ENCODE measurements around the gene LCN15. TPM values are rescaled to one million over a fixed set of nuclear protein-coding genes. Genes with fewer than 3 reads are reported as not detected.

Gene LCN15
- total and polyA plus RNA-seq, 2 of the 13 experiments (the other 11 are each of a cell fraction or from before 2014, with no cell fraction given) = 1.3 to 53.7 TPM

DNA sequence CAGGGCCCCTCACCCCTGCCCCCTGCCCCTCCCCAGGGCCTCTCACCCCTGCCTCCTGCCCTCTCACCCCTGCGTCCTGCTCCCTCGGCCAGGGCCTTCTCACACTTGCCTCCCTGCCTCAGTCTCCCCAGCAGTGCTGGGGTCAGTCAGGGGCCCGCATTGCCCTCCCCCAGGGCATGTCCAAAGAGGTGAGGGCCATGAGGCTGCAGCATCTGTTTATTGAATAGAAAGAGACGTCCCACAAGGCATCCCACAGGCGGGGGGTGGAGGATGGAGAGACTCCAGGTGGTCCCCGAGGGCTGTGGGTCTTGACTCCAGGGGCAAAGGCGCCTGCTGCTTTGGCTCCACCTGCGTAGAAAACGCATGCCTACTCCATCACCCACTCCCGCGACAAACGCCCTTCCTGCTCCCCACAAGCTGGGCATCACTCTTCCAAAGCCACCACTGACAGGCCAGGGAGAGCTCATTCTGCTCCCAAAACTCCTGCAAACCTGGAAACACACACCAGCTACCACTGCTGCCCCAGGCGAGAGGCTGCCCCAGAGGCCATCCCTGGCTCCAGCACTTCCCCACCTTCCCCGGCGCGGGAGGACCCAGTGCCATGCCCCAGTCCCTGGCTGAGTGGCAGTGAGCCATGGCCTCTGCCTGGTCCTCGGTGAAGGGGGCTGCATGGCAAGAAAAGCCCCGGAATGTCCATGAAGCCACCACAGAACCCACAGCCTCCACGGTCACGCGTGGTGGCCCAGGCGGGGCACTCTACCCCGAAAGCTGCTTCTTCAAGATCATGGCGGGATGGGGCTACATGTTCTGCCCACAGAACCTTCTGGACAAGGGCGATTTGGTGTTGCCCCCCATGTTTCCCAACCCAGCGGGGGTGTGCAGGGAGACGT, 4.6 kb downstream of the LCN15 start:
- BruUV-seq (replicated peaks) = no TSS peak

More for the DNA sequence above, 4.6 kb downstream of the LCN15 start:
- Histone ChIP-seq H4K20me1 (ENCODE audit: insufficient read depth, low read length) (no peaks in the 10 kb centered on the region), H3K4me3 (replicated peaks in 1 of 3; ENCODE audit: insufficient read depth in 1 of 3, low read depth in 2 of 3, low read length in 3 of 3) (no peak overlapping the region), H3K9ac (ENCODE audit: insufficient read depth, low read depth, low read length) (no peak overlapping the region), H3K79me2 (ENCODE audit: insufficient read depth, low read length) (no peaks in the 10 kb centered on the region), H3K4me1 (ENCODE audit: insufficient read depth, low read length) (peaks cover 45% of the 10 kb centered on the region), H2AFZ (ENCODE audit: low read length) (no peak overlapping the region), H3K4me2 (ENCODE audit: low read depth, low read length) (no peak overlapping the region), H3K36me3 (replicated peaks in 1 of 2; ENCODE audit: control insufficient read depth in 1 of 2, insufficient read depth in 2 of 2, low read length in 2 of 2) (no peaks in the 10 kb centered on the region), H3K9me3 (ENCODE audit: low read length) (no peaks in the 10 kb centered on the region), H3K27ac (ENCODE audit: extremely low read length, insufficient read depth, low read length) (no peak overlapping the region), H3K27me3 (ENCODE audit: control insufficient read depth in 1 of 2, insufficient read depth in 2 of 2, low read length in 2 of 2) (peaks cover 5 to 27% of the 10 kb centered on the region in 2 experiments; a peak in 3 of 5 replicates)
- DNase-seq (ENCODE audit: low spot score) = no peak
- ChIA-PET CTCF (ENCODE audit: low intra/inter-chr PET ratio, low total read pairs) (no interaction called here), POLR2A (no interaction called here)
- no peak for FAIRE-seq
- 60% methylated on average over 15 of the region's 27 CpGs for WGBS (ENCODE audit: low lambda C conversion rate)
- no peak for TF ChIP-seq ZNF790 (CRISPR knock-in tag; IDR thresholded peaks at IDR 0.05; ENCODE audit: borderline replicate concordance)
- TF ChIP-seq, protein P1, sequence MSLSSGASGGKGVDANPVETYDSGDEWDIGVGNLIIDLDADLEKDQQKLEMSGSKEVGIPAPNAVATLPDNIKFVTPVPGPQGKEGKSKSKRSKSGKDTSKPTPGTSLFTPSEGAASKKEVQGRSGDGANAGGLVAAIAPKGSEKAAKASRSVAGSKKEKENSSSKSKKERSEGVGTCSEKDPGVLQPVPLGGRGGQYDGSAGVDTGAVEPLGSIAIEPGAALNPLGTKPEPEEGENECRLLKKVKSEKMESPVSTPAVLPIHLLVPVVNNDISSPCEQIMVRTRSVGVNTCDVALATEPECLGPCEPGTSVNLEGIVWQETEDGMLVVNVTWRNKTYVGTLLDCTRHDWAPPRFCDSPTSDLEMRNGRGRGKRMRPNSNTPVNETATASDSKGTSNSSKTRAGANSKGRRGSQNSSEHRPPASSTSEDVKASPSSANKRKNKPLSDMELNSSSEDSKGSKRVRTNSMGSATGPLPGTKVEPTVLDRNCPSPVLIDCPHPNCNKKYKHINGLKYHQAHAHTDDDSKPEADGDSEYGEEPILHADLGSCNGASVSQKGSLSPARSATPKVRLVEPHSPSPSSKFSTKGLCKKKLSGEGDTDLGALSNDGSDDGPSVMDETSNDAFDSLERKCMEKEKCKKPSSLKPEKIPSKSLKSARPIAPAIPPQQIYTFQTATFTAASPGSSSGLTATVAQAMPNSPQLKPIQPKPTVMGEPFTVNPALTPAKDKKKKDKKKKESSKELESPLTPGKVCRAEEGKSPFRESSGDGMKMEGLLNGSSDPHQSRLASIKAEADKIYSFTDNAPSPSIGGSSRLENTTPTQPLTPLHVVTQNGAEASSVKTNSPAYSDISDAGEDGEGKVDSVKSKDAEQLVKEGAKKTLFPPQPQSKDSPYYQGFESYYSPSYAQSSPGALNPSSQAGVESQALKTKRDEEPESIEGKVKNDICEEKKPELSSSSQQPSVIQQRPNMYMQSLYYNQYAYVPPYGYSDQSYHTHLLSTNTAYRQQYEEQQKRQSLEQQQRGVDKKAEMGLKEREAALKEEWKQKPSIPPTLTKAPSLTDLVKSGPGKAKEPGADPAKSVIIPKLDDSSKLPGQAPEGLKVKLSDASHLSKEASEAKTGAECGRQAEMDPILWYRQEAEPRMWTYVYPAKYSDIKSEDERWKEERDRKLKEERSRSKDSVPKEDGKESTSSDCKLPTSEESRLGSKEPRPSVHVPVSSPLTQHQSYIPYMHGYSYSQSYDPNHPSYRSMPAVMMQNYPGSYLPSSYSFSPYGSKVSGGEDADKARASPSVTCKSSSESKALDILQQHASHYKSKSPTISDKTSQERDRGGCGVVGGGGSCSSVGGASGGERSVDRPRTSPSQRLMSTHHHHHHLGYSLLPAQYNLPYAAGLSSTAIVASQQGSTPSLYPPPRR (CRISPR knock-in tag; IDR thresholded peaks at IDR 0.05; ENCODE audit: borderline replicate concordance) = no peak
- TF ChIP-seq KDM5B (CRISPR knock-in tag; IDR thresholded peaks at IDR 0.05; ENCODE audit: borderline replicate concordance) = no peak
- in situ Hi-C loops (cut with HindIII; ENCODE audit: extremely low pct_ligation_motif_present, low pct_unique_long_range_greater_than_20kb) = no loop called here
- intact Hi-C loops (cut with micrococcal nuclease; ENCODE audit: unreplicated experiment) = no loop called here
- ATAC-seq = no peak
